22Rv1 (cell line): ENCODE data around the gene GPR85.

Experiments used
- H3K27ac ChIP-seq: fragments of 450-650 bp; 2 replicates; pipeline ENCODE4 v1.5.1; 2017
- CTCF ChIP-seq: fragments of 450-650 bp; IDR thresholded peaks from 2 replicates; pipeline ENCODE4 v1.5.1; 2017; ENCODE audit warnings: mild to moderate bottlenecking
- ZFX ChIP-seq: fragments of 450-650 bp; IDR thresholded peaks from 2 replicates; pipeline ENCODE4 v1.6.1; 2017; ENCODE audit warnings: antibody characterized with exemption, borderline replicate concordance

GPR85 gene

GRCh38 chr7:113083816-113084495 is 2.7 kb downstream of the GPR85 start:
- TF ChIP-seq CTCF (no peak), ZFX (no peak)
- H3K27ac ChIP-seq, result no peak overlapping the region

GRCh38 chr7:113083132-113083815 is 3.4 kb downstream of the GPR85 start:
- TF ChIP-seq CTCF, result no peak
- TF ChIP-seq ZFX, result no peak
- no peak overlapping the region for H3K27ac ChIP-seq

GRCh38 chr7:113078331-113078730 is 8.3 kb downstream of the GPR85 start:
- H3K27ac ChIP-seq, result no peak overlapping the region
- TF ChIP-seq ZFX (no peak), CTCF (no peak)

- TF ChIP-seq ZFX, result no peak
- no peak for TF ChIP-seq CTCF
- H3K27ac ChIP-seq, result no peak overlapping the region
Measured at GRCh38 chr7:113076703-113077102, 9.9 kb downstream of the GPR85 start.

- TF ChIP-seq CTCF, result no peak
- H3K27ac ChIP-seq, result no peak overlapping the region
Measured at GRCh38 chr7:113071465-113071864, 15.2 kb downstream of the GPR85 start.

GRCh38 chr7:113062499-113062898 is 24.1 kb downstream of the GPR85 start:
- no peak for TF ChIP-seq CTCF
- no peak for TF ChIP-seq ZFX
- H3K27ac ChIP-seq, result no peak overlapping the region

GRCh38 chr7:113060100-113060499 is 26.5 kb downstream of the GPR85 start:
- no peak overlapping the region for H3K27ac ChIP-seq
- TF ChIP-seq ZFX (no peak), CTCF (no peak)
